Measurements from ENCODE around the gene MRPL23.

DNA sequence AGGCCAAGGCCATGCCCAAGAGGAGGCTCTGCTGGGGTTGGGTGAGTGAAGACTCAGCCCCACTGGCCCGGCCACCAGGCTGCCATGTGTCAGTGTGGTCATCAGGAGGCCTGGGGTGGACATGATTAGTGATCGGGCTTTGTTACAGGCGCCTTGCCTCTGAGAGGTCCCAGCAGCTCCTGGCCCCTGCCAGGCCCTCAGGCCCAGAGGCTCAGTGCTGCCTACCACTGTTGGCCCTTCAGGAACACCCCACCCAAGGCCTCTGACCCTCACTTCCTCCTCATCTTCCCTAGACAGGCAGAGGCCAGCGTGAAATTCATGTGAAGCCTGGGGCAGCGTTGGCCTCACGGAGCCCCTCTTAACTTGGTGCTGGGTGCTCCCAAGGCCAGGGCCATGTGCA is 2.2 kb downstream of the MRPL23 start:
- no peak for TF ChIP-seq EZH2 (IDR thresholded peaks at IDR 0.05; ENCODE audit: low read length)
- TF ChIP-seq, protein P1, sequence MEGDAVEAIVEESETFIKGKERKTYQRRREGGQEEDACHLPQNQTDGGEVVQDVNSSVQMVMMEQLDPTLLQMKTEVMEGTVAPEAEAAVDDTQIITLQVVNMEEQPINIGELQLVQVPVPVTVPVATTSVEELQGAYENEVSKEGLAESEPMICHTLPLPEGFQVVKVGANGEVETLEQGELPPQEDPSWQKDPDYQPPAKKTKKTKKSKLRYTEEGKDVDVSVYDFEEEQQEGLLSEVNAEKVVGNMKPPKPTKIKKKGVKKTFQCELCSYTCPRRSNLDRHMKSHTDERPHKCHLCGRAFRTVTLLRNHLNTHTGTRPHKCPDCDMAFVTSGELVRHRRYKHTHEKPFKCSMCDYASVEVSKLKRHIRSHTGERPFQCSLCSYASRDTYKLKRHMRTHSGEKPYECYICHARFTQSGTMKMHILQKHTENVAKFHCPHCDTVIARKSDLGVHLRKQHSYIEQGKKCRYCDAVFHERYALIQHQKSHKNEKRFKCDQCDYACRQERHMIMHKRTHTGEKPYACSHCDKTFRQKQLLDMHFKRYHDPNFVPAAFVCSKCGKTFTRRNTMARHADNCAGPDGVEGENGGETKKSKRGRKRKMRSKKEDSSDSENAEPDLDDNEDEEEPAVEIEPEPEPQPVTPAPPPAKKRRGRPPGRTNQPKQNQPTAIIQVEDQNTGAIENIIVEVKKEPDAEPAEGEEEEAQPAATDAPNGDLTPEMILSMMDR (optimal IDR thresholded peaks at IDR 0.05 in 1 of 3, IDR thresholded peaks at IDR 0.05 in 1 of 3, conservative IDR thresholded peaks at IDR 0.05 in 1 of 3; ENCODE audit: extremely low read depth in 1 of 3, insufficient read depth in 2 of 3, low read length in 3 of 3): no peak

Measured in keratinocyte (primary cell).